GM12872 (cell line): ENCODE measurements around the gene SH2D5.

Experiments used
- TF ChIP-seq, protein P1 (sequence below): IDR thresholded peaks from 3 replicates; pipeline ENCODE4 v1.5.1; 2011; ENCODE audit warnings: low read depth, mild to moderate bottlenecking, low read length, moderate library complexity; ENCODE audit not compliant: insufficient read depth

SH2D5 gene

GRCh38 chr1:20716232-20716631 is 16.3 kb downstream of the SH2D5 start:
- TF ChIP-seq, protein P1, sequence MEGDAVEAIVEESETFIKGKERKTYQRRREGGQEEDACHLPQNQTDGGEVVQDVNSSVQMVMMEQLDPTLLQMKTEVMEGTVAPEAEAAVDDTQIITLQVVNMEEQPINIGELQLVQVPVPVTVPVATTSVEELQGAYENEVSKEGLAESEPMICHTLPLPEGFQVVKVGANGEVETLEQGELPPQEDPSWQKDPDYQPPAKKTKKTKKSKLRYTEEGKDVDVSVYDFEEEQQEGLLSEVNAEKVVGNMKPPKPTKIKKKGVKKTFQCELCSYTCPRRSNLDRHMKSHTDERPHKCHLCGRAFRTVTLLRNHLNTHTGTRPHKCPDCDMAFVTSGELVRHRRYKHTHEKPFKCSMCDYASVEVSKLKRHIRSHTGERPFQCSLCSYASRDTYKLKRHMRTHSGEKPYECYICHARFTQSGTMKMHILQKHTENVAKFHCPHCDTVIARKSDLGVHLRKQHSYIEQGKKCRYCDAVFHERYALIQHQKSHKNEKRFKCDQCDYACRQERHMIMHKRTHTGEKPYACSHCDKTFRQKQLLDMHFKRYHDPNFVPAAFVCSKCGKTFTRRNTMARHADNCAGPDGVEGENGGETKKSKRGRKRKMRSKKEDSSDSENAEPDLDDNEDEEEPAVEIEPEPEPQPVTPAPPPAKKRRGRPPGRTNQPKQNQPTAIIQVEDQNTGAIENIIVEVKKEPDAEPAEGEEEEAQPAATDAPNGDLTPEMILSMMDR, result no peak

DNA sequence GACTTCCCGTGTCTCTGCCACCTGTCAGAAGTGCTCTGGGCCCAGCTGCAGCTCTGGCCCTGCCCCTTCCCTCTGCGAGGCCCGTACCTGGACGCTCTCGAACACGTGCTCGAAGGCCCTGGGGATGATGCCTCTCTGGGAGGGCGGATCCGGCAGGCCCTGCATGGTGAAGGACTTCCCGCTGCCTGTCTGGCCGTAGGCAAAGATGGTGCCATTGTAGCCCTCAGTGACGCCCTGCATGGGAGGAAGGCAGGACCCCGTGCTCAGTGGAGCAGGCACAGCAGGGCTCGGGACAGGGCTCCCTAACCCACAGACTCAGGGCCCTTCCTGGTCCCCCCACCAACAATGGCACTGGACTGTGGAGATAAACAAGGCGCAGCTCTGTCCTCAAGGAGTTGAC is 17.1 kb downstream of the SH2D5 start:
- TF ChIP-seq, protein P1, result no peak

GRCh38 chr1:20713440-20713839 is 19.1 kb downstream of the SH2D5 start:
- TF ChIP-seq, protein P1, result no peak

- TF ChIP-seq, protein P1, result no peak
Measured at GRCh38 chr1:20712215-20712577, 20.3 kb downstream of the SH2D5 start.

- TF ChIP-seq, protein P1, result no peak
Measured at GRCh38 chr1:20711285-20712214, 21.0 kb downstream of the SH2D5 start.

GRCh38 chr1:20710469-20711284 is 21.8 kb downstream of the SH2D5 start:
- TF ChIP-seq, protein P1, result no peak

GRCh38 chr1:20709868-20710267 is 22.6 kb downstream of the SH2D5 start:
- TF ChIP-seq, protein P1, result no peak
